LNCaP clone FGC (cell line): Measurements from ENCODE around the gene C10orf53.

ENCODE experiments used
- DNase-seq: peaks from one replicate; pipeline ENCODE4 v3.0.0-alpha.2; 2011; ENCODE audit warnings: low read depth
- H3K4me3 ChIP-seq: 2 replicates; pipeline ENCODE4 v1.5.1; 2011; ENCODE audit warnings: mild to moderate bottlenecking, low read depth, low read length, control low read depth
- CTCF ChIP-seq: IDR thresholded peaks from 2 replicates; pipeline ENCODE4 v1.5.1; 2012; ENCODE audit warnings: mild to moderate bottlenecking; ENCODE audit not compliant: control insufficient read depth, insufficient read depth; ENCODE audit errors: extremely low read depth

The C10orf53 gene

DNA sequence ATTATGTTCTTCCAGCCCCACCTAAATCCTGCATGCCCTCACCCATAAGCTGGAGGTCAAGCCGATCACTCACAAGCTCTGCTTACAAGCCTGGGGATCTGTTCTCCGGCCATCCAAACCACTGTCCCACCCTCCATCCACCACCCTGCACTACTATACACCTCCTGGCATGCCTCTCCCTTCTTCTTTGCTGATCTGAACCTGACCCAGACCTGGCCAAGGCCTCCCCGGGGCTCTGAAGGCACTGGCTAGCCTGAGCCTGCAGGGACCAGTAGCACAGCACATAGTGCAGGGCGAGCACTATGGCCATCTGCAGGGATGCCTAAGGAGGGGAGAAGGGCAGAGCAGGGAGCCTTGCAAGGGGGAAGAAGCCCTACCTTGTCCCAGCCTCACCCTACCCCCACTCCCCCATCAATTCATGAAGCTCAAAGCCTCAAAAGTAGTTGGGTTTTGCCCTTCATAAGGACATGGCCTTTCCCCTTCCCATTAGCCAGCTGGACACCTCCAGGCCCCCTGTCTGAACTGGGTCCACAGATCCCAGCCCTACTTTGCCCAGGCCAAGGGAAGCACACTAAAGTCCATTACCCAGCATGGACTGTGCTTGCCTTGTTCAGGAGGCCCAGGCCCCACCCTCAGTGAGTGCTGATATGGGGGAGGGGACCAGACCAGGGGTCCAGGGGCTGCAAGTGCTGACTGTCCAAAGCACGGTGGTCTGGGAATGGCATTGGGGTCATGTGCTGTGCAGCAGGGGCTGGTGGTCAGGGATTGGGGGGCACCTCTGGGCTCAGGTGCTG lies 36.0 kb upstream of the C10orf53 start:
- H3K4me3 ChIP-seq = no peak overlapping the region
- no peak for TF ChIP-seq CTCF
- no peak for DNase-seq

DNA sequence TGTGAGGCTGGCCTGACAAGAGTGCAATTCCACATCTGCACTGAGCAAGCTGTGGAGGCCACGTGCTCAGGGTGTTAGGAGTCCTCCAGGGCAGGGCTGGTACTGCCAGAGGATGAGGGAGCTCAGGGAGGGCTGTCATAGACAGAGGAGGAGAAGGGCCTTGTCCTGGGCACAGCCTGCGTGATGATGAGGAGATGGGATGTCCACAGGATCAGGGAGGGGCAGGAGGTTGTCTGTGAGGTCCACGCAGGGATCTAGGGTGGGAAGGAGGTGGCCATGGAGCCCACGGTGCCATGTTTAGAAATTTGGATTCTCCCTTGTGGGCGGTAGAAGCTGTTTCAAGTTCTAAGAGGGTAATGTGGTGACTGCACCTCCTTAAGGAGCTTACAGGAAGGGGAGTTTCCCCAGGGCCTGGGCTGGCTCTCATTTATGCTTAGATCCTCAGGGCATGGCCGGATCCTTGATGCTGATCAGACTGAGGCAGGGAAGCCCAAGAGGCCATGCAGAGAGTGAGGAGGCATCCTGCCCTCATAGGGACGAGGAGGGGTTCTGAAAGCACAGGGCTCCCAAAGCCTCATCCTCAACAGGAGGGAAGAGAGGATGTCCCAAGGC lies 35.3 kb upstream of the C10orf53 start:
- DNase-seq = no peak
- no peak overlapping the region for H3K4me3 ChIP-seq
- TF ChIP-seq CTCF = no peak

- TF ChIP-seq CTCF = no peak
- H3K4me3 ChIP-seq = no peak overlapping the region
- no peak for DNase-seq
These were observed 34.0 kb upstream of the C10orf53 start for GRCh38 chr10:49645417-49645816.

DNA sequence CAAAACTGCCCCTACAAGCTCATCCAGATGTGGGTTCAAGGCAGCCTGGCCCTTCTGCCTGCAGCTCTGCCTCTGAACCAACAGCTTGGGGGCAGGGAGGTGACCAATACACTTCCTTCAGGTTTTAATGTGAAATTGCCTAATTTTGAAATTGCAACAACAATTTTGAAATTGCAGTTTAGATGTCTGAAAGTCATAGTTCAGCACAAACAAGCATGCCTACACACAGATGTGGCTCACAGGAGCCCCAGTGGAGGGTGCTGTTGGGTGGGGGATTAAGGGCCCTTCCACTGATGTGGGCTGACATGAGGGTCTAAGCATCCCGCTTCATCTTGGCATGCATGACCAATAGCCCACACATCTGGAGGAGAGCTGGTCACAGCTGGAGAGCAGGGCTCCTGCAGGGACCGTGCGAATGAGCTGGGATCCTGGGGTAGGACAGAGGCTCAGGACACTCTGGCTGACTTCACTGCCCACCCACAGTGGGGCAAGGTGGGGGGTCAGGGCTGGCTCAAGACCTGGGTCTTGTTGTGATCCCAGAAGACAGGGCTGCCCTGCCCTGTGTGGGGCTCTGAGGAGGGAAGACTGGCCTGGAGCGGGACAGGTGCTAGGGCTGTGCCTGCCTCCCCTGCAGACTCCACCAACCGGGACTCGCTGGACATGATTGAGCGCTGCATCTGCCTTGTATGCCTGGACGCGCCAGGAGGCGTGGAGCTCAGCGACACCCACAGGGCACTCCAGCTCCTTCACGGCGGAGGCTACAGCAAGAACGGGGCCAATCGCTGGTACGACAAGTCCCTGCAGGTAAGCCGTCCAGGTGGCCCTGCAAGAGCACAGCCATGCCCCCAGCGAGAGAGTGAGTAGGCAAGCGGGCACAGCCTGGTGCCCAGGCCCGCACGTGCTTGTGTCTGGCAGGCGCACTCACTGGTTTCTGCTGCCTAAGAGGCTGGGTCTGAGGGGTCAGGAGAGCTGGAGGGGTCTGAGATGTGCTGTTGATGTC lies 33.3 kb upstream of the C10orf53 start:
- H3K4me3 ChIP-seq = no peak overlapping the region
- no peak for TF ChIP-seq CTCF
- no peak for DNase-seq

DNA sequence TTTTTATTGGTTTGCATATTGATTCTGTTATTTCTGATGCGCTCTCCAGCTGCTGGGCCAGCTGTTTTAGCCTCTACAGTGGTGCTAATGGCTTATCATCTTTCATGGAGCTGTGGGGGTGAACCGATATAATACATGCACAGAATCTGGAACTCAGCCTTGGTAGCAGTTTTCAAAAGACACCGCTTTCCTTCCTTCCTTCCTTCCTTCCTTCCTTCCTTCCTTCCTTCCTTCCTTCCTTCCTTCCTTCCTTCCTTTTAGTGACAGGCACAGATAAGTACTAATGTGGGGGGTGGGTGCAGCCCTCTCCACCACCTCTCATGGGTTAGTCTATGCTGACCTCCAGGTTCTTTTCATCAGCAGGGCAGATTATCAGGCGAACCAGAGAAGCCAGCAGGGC lies 31.9 kb upstream of the C10orf53 start:
- no peak for DNase-seq
- no peak for TF ChIP-seq CTCF
- H3K4me3 ChIP-seq = no peak overlapping the region

- H3K4me3 ChIP-seq = no peak overlapping the region
These were observed 31.3 kb upstream of the C10orf53 start for GRCh38 chr10:49647985-49648795.

More at GRCh38 chr10:49647985-49648795, 31.3 kb upstream of the C10orf53 start:
- DNase-seq = no peak
- no peak for TF ChIP-seq CTCF
